ENCODE results near the gene B4GAT1.

GRCh38 chr11:66326261-66327111 lies 20.9 kb downstream of the B4GAT1 start:
- TF ChIP-seq, protein P1, sequence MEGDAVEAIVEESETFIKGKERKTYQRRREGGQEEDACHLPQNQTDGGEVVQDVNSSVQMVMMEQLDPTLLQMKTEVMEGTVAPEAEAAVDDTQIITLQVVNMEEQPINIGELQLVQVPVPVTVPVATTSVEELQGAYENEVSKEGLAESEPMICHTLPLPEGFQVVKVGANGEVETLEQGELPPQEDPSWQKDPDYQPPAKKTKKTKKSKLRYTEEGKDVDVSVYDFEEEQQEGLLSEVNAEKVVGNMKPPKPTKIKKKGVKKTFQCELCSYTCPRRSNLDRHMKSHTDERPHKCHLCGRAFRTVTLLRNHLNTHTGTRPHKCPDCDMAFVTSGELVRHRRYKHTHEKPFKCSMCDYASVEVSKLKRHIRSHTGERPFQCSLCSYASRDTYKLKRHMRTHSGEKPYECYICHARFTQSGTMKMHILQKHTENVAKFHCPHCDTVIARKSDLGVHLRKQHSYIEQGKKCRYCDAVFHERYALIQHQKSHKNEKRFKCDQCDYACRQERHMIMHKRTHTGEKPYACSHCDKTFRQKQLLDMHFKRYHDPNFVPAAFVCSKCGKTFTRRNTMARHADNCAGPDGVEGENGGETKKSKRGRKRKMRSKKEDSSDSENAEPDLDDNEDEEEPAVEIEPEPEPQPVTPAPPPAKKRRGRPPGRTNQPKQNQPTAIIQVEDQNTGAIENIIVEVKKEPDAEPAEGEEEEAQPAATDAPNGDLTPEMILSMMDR (conservative IDR thresholded peaks at IDR 0.05; ENCODE audit: low read length), result no peak
- no peak for TF ChIP-seq EZH2phosphoT487 (IDR thresholded peaks at IDR 0.05; ENCODE audit: borderline replicate concordance)
